Measurements from ENCODE around the gene OGT.
A peak's percentile ranks its signal among the peaks of the same experiment; 100 is the strongest.

Gene OGT

DNA sequence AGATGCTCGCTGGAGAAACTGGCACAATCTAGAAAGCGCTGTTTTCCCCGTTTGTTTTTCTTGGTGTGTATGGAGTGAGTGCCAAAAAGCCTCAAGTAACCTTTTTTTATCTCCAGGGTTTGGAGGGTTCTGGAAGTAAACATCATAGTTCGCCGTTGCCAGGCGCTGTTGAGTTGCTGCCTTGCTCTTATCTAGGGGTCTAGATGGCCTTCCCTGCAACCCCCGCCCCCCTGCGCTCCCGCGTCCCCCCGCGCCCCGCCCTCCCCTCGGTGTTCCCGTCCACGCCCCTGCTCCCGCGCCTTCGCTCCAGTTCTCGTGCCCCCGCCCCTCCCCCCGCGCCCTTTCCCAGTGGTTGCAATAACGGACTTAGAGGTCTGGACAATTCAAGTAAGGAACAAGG, 44.8 kb downstream of the OGT start:
- Histone ChIP-seq H3K27ac (ENCODE audit: extremely low read depth, low read depth, low read length) (no peak overlapping the region), H3K4me1 (ENCODE audit: control insufficient read depth, insufficient read depth, low read length) (no peaks in the 10 kb centered on the region), H3K4me3 (ENCODE audit: low read depth, low read length) (no peak overlapping the region), H3K9me3 (ENCODE audit: control insufficient read depth, insufficient read depth, low read depth, low read length) (no peaks in the 10 kb centered on the region), H3K36me3 (ENCODE audit: control insufficient read depth in 2 of 2, insufficient read depth in 1 of 2, low read length in 2 of 2) (peaks cover 26 to 39% of the 10 kb centered on the region in 2 experiments)
- CTCF ChIA-PET, result interaction anchor here (1.1 kb wide), 1 partner anchor 75 kb away, joined by 3 read pairs; no protein-coding TSS in a partner anchor
- POLR2A ChIA-PET, result no interaction called here
- TF ChIP-seq ZNF324 (tag by site-specific recombination; IDR thresholded peaks at IDR 0.05) (no peak), ZNF112 (tag by site-specific recombination; IDR thresholded peaks at IDR 0.05) (no peak)
- TF ChIP-seq, protein P1, sequence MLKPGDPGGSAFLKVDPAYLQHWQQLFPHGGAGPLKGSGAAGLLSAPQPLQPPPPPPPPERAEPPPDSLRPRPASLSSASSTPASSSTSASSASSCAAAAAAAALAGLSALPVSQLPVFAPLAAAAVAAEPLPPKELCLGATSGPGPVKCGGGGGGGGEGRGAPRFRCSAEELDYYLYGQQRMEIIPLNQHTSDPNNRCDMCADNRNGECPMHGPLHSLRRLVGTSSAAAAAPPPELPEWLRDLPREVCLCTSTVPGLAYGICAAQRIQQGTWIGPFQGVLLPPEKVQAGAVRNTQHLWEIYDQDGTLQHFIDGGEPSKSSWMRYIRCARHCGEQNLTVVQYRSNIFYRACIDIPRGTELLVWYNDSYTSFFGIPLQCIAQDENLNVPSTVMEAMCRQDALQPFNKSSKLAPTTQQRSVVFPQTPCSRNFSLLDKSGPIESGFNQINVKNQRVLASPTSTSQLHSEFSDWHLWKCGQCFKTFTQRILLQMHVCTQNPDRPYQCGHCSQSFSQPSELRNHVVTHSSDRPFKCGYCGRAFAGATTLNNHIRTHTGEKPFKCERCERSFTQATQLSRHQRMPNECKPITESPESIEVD (tag by site-specific recombination; IDR thresholded peaks at IDR 0.05), result no peak

DNA sequence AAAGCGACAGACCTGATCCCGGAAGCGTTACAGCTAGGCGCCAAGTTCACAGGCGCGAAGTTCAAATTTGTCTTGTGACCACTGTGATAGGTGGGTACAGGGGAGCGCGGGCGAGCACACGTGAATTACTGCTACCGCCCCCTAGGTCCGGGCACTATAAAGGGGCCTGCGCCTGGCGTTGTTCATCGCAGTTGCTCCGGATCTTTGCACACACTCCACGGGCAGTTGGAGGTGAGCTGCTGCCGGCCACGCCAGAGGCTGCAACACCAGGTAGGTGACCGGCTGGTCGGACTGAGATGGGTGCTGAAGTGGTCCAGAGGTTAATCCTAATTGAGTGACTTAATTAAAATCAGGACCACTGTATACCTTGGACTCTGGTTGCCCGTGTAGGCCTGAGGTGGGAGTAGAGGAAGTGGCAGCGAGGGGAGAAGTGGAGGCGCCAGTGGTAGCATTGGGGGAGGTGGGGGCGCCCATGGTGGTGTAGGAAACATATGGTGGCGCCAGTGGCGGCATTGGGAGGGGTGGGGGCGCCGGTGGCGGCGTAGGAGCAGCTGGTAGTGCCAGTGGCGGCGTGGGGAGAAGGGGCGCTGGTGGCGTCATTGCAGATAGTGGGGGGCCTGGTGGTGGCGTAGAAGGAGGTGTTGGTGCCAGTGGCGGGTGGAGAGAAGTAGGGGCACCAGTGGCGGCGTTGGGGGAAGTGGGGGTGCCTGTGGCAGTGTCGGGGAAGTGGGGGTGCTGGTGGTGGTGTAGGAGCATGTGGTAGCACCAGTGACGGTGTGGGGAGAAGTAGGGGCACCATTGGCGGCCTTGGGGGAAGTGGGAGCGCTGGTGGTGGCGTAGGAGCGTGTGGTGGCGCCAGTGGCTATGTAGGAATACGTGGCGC, 45.6 kb downstream of the OGT start, which contains the start of gene GCNA:
GCNA (plus strand) TSS at position 185 of the 883 bp plus-strand sequence. CDS start 2,385 bp downstream, outside the sequence.
- Histone ChIP-seq H3K4me3 (ENCODE audit: low read depth, low read length) (no peak within 1 kb of the TSS), H3K4me1 (ENCODE audit: control insufficient read depth, insufficient read depth, low read length) (no peaks in the 10 kb centered on the region), H3K36me3 (ENCODE audit: control insufficient read depth in 2 of 2, insufficient read depth in 1 of 2, low read length in 2 of 2) (peaks cover 20 to 32% of the 10 kb centered on the region in 2 experiments), H3K9me3 (ENCODE audit: control insufficient read depth, insufficient read depth, low read depth, low read length) (no peaks in the 10 kb centered on the region), H3K27ac (ENCODE audit: extremely low read depth, low read depth, low read length) (no peak within 1 kb of the TSS)
- CTCF ChIA-PET, result no interaction called here
- POLR2A ChIA-PET, result no interaction called here
- TF ChIP-seq, protein P2, sequence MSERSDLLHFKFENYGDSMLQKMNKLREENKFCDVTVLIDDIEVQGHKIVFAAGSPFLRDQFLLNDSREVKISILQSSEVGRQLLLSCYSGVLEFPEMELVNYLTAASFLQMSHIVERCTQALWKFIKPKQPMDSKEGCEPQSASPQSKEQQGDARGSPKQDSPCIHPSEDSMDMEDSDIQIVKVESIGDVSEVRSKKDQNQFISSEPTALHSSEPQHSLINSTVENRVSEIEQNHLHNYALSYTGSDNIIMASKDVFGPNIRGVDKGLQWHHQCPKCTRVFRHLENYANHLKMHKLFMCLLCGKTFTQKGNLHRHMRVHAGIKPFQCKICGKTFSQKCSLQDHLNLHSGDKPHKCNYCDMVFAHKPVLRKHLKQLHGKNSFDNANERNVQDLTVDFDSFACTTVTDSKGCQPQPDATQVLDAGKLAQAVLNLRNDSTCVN (tag by site-specific recombination; optimal IDR thresholded peaks at IDR 0.05), result no peak
- TF ChIP-seq ZNF571 (tag by site-specific recombination; IDR thresholded peaks at IDR 0.05), result no peak
- TF ChIP-seq ZNF624 (tag by site-specific recombination; IDR thresholded peaks at IDR 0.05), result no peak
- no peak for TF ChIP-seq ZNF843 (tag by site-specific recombination; IDR thresholded peaks at IDR 0.05)
- TF ChIP-seq, protein P3, sequence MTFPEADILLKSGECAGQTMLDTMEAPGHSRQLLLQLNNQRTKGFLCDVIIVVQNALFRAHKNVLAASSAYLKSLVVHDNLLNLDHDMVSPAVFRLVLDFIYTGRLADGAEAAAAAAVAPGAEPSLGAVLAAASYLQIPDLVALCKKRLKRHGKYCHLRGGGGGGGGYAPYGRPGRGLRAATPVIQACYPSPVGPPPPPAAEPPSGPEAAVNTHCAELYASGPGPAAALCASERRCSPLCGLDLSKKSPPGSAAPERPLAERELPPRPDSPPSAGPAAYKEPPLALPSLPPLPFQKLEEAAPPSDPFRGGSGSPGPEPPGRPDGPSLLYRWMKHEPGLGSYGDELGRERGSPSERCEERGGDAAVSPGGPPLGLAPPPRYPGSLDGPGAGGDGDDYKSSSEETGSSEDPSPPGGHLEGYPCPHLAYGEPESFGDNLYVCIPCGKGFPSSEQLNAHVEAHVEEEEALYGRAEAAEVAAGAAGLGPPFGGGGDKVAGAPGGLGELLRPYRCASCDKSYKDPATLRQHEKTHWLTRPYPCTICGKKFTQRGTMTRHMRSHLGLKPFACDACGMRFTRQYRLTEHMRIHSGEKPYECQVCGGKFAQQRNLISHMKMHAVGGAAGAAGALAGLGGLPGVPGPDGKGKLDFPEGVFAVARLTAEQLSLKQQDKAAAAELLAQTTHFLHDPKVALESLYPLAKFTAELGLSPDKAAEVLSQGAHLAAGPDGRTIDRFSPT (tag by site-specific recombination; IDR thresholded peaks at IDR 0.05), result 0 out of 2 replicates have a peak, but pooled peaks have one; percentile 20
- no peak for TF ChIP-seq ZNF140 (tag by site-specific recombination; IDR thresholded peaks at IDR 0.05)
- no peak for TF ChIP-seq ZBTB20 (tag by site-specific recombination; IDR thresholded peaks at IDR 0.05)

DNA sequence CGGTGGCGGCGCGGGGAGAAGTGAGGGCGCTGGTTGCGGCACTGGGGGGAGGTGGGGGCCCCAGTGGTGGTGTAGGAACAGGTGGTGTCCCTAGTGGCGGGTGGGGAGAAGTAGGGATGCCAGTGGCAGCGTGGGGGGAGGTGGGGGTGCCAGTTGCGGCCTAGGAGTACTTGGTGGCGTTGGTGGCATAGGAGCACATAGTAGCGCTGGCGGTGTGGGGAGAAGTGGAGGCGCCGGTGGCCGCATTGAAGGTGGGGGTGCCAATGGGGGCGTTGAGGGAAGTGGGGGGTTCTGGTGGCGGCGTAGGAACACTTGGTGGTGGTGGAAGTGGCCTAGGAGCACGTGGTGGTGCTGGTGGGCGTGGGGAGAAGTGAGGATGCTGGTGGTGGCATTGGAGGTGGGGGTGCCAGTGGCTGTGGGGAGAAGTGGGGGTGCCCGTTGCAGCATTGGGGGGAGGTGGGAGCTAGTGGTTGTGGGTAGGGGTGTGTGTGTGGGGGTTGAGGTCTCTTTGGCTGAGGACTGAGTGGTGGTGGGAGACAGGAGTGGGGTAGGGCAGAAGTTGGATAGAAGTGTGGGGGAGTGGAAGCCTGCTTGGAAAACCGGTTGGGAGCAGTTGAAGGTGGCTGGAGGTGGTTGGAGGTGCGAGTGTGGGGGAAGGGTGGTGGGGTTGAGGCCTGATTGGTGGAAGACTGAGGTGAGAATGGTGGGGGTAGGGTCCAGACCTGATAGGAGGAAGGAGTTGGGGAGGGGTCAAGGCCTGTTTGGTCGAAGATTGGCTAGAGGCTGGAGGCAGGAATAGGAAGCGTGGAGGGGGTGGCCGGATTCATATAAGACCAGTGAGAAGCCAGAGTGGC, 46.5 kb downstream of the OGT start:
- Histone ChIP-seq H3K27ac (ENCODE audit: extremely low read depth, low read depth, low read length) (no peak overlapping the region), H3K4me1 (ENCODE audit: control insufficient read depth, insufficient read depth, low read length) (no peaks in the 10 kb centered on the region), H3K9me3 (ENCODE audit: control insufficient read depth, insufficient read depth, low read depth, low read length) (no peaks in the 10 kb centered on the region), H3K4me3 (ENCODE audit: low read depth, low read length) (no peak overlapping the region), H3K36me3 (ENCODE audit: control insufficient read depth in 2 of 2, insufficient read depth in 1 of 2, low read length in 2 of 2) (peaks cover 20 to 23% of the 10 kb centered on the region in 2 experiments)
- POLR2A ChIA-PET, result no interaction called here
- CTCF ChIA-PET, result no interaction called here
- TF ChIP-seq ZNF37A (tag by site-specific recombination; IDR thresholded peaks at IDR 0.05) (no peak), PRDM1 (tag by site-specific recombination; IDR thresholded peaks at IDR 0.05) (no peak), ZNF404 (tag by site-specific recombination; IDR thresholded peaks at IDR 0.05) (no peak), ZBTB7A (tag by site-specific recombination; IDR thresholded peaks at IDR 0.05; ENCODE audit: low read depth) (no peak), ZNF10 (tag by site-specific recombination; IDR thresholded peaks at IDR 0.05) (peak; percentile 17; the same call in 1 of the 2 replicates), ZNF529 (tag by site-specific recombination; IDR thresholded peaks at IDR 0.05; ENCODE audit: insufficient replicate concordance) (no peak), ZNF24 (tag by site-specific recombination; IDR thresholded peaks at IDR 0.05) (no peak), HOXD13 (CRISPR knock-in tag; IDR thresholded peaks at IDR 0.05; ENCODE audit: borderline replicate concordance) (no peak), ZNF311 (tag by site-specific recombination; IDR thresholded peaks at IDR 0.05; ENCODE audit: borderline replicate concordance) (no peak), ZNF707 (tag by site-specific recombination; IDR thresholded peaks at IDR 0.05) (no peak), ZNF239 (tag by site-specific recombination; IDR thresholded peaks at IDR 0.05) (no peak), IKZF3 (tag by site-specific recombination; IDR thresholded peaks at IDR 0.05) (no peak), ZNF555 (tag by site-specific recombination; conservative IDR thresholded peaks at IDR 0.05) (no peak)
- TF ChIP-seq, protein P2 (tag by site-specific recombination; optimal IDR thresholded peaks at IDR 0.05), result no peak

All from HEK293 (cell line).